ES-I3 (cell line): ENCODE data around the gene MGRN1.
A peak's percentile ranks its signal among the peaks of the same experiment; 100 is the strongest.

ENCODE experiments used
- H3K36me3 ChIP-seq: 2 replicates; pipeline ENCODE4 v1.6.1; 2013; ENCODE audit warnings: mild to moderate bottlenecking, low read length, control low read depth, moderate library complexity; ENCODE audit not compliant: insufficient read depth
- H3K4me1 ChIP-seq: 2 replicates; pipeline ENCODE4 v1.6.1; 2013; ENCODE audit warnings: mild to moderate bottlenecking, control low read depth, low read length; ENCODE audit not compliant: insufficient read depth
- H3K9ac ChIP-seq: 2 replicates; pipeline ENCODE4 v1.6.1; 2013; ENCODE audit warnings: low read depth, mild to moderate bottlenecking, low read length, moderate library complexity
- H3K9me3 ChIP-seq: 2 replicates; pipeline ENCODE4 v1.6.1; 2013; ENCODE audit warnings: mild to moderate bottlenecking, low read length, moderate library complexity; ENCODE audit not compliant: control insufficient read depth, insufficient read depth

MGRN1 gene

GRCh38 chr16:4693296-4693955, 68.8 kb downstream of the MGRN1 start, which contains the start of gene NUDT16L1:
TSS of gene NUDT16L1 (plus strand) at chr16:4693562. CDS start at chr16:4693727, 165 bp downstream.
- no peaks in the 10 kb centered on the region for H3K9me3 ChIP-seq
- peak within 1 kb of the TSS; percentile 67 for H3K9ac ChIP-seq
- no peaks in the 10 kb centered on the region; the same call in 1 of the 2 replicates for H3K4me1 ChIP-seq
- H3K36me3 ChIP-seq = peaks cover 4% of the 10 kb centered on the region; the same call in 1 of the 2 replicates

- Histone ChIP-seq H3K36me3 (peaks cover 4% of the 10 kb centered on the region; the same call in 1 of the 2 replicates), H3K9ac (peak overlapping the region; percentile 67), H3K9me3 (no peaks in the 10 kb centered on the region), H3K4me1 (no peaks in the 10 kb centered on the region; the same call in 1 of the 2 replicates)
Observed at GRCh38 chr16:4693956-4694641, 69.5 kb downstream of the MGRN1 start.

- Histone ChIP-seq H3K4me1 (no peaks in the 10 kb centered on the region; the same call in 1 of the 2 replicates), H3K9me3 (no peaks in the 10 kb centered on the region), H3K9ac (peak overlapping the region; percentile 28; the same call in 1 of the 2 replicates), H3K36me3 (peaks cover 9% of the 10 kb centered on the region)
Observed at GRCh38 chr16:4694642-4695451, 70.2 kb downstream of the MGRN1 start.

GRCh38 chr16:4695473-4696171, 71.0 kb downstream of the MGRN1 start:
- no peaks in the 10 kb centered on the region; the same call in 1 of the 2 replicates for H3K4me1 ChIP-seq

GRCh38 chr16:4696172-4696904, 71.7 kb downstream of the MGRN1 start:
- H3K36me3 ChIP-seq = peaks cover 12% of the 10 kb centered on the region
- H3K9me3 ChIP-seq = no peaks in the 10 kb centered on the region
- no peaks in the 10 kb centered on the region; the same call in 1 of the 2 replicates for H3K4me1 ChIP-seq
- no peak overlapping the region for H3K9ac ChIP-seq

More at GRCh38 chr16:4695473-4696171, 71.0 kb downstream of the MGRN1 start:
- Histone ChIP-seq H3K36me3 (peaks cover 12% of the 10 kb centered on the region), H3K9me3 (no peaks in the 10 kb centered on the region), H3K9ac (no peak overlapping the region)

GRCh38 chr16:4696905-4697847, 72.5 kb downstream of the MGRN1 start:
- Histone ChIP-seq H3K9ac (no peak overlapping the region), H3K9me3 (no peaks in the 10 kb centered on the region), H3K4me1 (no peaks in the 10 kb centered on the region; the same call in 1 of the 2 replicates), H3K36me3 (peaks cover 14% of the 10 kb centered on the region)

GRCh38 chr16:4697848-4698291, 73.2 kb downstream of the MGRN1 start:
- Histone ChIP-seq H3K9ac (no peak overlapping the region), H3K4me1 (no peaks in the 10 kb centered on the region), H3K36me3 (peaks cover 17% of the 10 kb centered on the region), H3K9me3 (no peaks in the 10 kb centered on the region)

- no peaks in the 10 kb centered on the region for H3K4me1 ChIP-seq
- H3K36me3 ChIP-seq = peaks cover 17% of the 10 kb centered on the region
- H3K9me3 ChIP-seq = no peaks in the 10 kb centered on the region
- no peak overlapping the region for H3K9ac ChIP-seq
Observed at GRCh38 chr16:4698321-4699045, 73.9 kb downstream of the MGRN1 start.

- no peaks in the 10 kb centered on the region for H3K9me3 ChIP-seq
- no peaks in the 10 kb centered on the region for H3K4me1 ChIP-seq
- peaks cover 17% of the 10 kb centered on the region for H3K36me3 ChIP-seq
- H3K9ac ChIP-seq = no peak overlapping the region
Observed at GRCh38 chr16:4699046-4699556, 74.5 kb downstream of the MGRN1 start.

GRCh38 chr16:4700380-4700996, 75.9 kb downstream of the MGRN1 start:
- Histone ChIP-seq H3K9ac (no peak overlapping the region), H3K4me1 (no peaks in the 10 kb centered on the region), H3K9me3 (no peaks in the 10 kb centered on the region), H3K36me3 (peaks cover 17% of the 10 kb centered on the region)

- Histone ChIP-seq H3K4me1 (no peaks in the 10 kb centered on the region), H3K9ac (no peak overlapping the region), H3K36me3 (peaks cover 17% of the 10 kb centered on the region), H3K9me3 (no peaks in the 10 kb centered on the region)
Observed at GRCh38 chr16:4700997-4701743, 76.5 kb downstream of the MGRN1 start.
